Tibial nerve (tissue), 4 donors: Measurements from ENCODE around the gene METTL25B. TPM values are rescaled to one million over a fixed set of nuclear protein-coding genes. Genes with fewer than 3 reads are reported as not detected.

ENCODE experiments used
- DNase-seq, 2 donors: peaks; one replicate each; pipeline ENCODE4 v3.0.0-alpha.2; 2019; ENCODE audit warnings: low spot score in 2 of 2
- H3K27ac ChIP-seq, 4 donors: fragments of 200-600 bp; sonication (generic) in 3 of 4; one replicate each; pipeline ENCODE4 v1.5.1; 2017 to 2019; ENCODE audit warnings: mild to moderate bottlenecking in 1 of 4
- H3K27me3 ChIP-seq, 2 donors: fragments of 200-600 bp; sonication (generic) in 1 of 2; one replicate each; pipeline versions ENCODE4 v1.5.1 to v1.6.0; 2017 to 2019
- H3K36me3 ChIP-seq, 3 donors: fragments of 200-600 bp; sonication (generic); one replicate each; pipeline ENCODE4 v1.5.1; 2018 to 2019
- H3K4me1 ChIP-seq, 4 donors: fragments of 200-600 bp; sonication (generic) in 3 of 4; one replicate each; pipeline ENCODE4 v1.5.1; 2017 to 2019
- H3K4me3 ChIP-seq, 4 donors: fragments of 200-600 bp; sonication (generic) in 3 of 4; one replicate each; pipeline ENCODE4 v1.5.1; 2017 to 2019; ENCODE audit warnings: mild to moderate bottlenecking in 1 of 4, moderate library complexity in 1 of 4
- H3K9me3 ChIP-seq, 4 donors: fragments of 200-600 bp; sonication (generic) in 3 of 4; one replicate each; pipeline ENCODE4 v1.5.1; 2017 to 2019
- EP300 ChIP-seq, 2 donors: sonication (generic); formaldehyde crosslinking; IDR thresholded peaks; one replicate each; pipeline ENCODE4 v1.6.1; 2017; ENCODE audit warnings: antibody characterized with exemption in 2 of 2, mild to moderate bottlenecking in 1 of 2
- POLR2A ChIP-seq, 2 donors: fragments of 450-650 bp; IDR thresholded peaks; one replicate each; pipeline ENCODE4 v1.6.1; 2017; ENCODE audit warnings: antibody characterized with exemption in 2 of 2, mild to moderate bottlenecking in 2 of 2, moderate library complexity in 2 of 2
- WGBS, 2 donors: methylation state at CpG; one replicate each; pipeline ENCODE4 v1.1.5; 2018; 5-methylcytosine and 5-hydroxymethylcytosine counted together
- total RNA-seq, 4 donors: library from RNA; depleted of rRNA; stranded (reverse); fragments of >200 nt; gene quantifications; one replicate each; pipeline ENCODE4 v1.1.0, GENCODE V29; 2016
- TF ChIP-seq, protein P1 (sequence below), 5 experiments: fragments of 200-600 bp in 3 of 5; fragments of 450-650 bp in 2 of 5; sonication (generic) in 3 of 5; IDR thresholded peaks; one replicate each; pipeline ENCODE4 v1.5.1; 2016 to 2019; ENCODE audit warnings: antibody characterized with exemption in 5 of 5, mild to moderate bottlenecking in 3 of 5, moderate library complexity in 2 of 5

The METTL25B gene
- total RNA-seq, 4 donors from 2014 or later: 36.5 to 50.1 (median 46.0) TPM

DNA sequence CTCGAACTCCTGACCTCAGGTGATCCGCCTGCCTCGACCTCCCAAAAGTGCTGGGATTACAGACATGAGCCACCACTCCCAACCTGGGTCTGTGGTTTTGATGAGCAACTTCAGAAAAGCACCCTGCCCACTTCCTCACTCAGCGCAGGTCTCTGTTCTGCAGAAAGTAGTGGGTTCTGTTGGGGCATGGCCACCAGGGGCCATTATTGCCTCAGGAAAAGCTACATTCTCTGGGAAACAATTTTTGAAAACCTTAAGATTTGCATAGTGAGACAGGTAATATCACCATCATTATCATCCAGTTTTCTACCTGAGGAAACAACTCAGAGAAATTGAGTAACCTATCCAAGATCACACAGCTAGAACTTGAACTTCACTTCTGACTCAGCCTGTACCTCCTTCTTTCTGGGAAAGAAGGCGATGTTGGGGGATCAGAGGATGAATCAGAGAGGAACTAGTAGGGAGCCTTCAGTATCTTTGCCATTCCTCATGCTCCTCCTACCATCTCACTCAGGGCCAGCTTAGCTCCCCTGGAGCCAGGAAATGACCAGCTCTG lies 44.0 kb upstream of the METTL25B start:
- no peak overlapping the region for H3K27ac ChIP-seq
- H3K9me3 ChIP-seq: no peaks in the 10 kb centered on the region
- H3K27me3 ChIP-seq: no peaks in the 10 kb centered on the region
- H3K4me3 ChIP-seq: no peak overlapping the region
- H3K36me3 ChIP-seq: no peaks in the 10 kb centered on the region
- peaks cover 0 to 3% (median under 1%) of the 10 kb centered on the region in 4 donors for H3K4me1 ChIP-seq
- 77 to 88% methylated on average over 5 of the region's 5 CpGs for WGBS, 2 donors
- DNase-seq: no peak
- TF ChIP-seq, protein P1, sequence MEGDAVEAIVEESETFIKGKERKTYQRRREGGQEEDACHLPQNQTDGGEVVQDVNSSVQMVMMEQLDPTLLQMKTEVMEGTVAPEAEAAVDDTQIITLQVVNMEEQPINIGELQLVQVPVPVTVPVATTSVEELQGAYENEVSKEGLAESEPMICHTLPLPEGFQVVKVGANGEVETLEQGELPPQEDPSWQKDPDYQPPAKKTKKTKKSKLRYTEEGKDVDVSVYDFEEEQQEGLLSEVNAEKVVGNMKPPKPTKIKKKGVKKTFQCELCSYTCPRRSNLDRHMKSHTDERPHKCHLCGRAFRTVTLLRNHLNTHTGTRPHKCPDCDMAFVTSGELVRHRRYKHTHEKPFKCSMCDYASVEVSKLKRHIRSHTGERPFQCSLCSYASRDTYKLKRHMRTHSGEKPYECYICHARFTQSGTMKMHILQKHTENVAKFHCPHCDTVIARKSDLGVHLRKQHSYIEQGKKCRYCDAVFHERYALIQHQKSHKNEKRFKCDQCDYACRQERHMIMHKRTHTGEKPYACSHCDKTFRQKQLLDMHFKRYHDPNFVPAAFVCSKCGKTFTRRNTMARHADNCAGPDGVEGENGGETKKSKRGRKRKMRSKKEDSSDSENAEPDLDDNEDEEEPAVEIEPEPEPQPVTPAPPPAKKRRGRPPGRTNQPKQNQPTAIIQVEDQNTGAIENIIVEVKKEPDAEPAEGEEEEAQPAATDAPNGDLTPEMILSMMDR (IDR thresholded peaks at IDR 0.05): no peak
- TF ChIP-seq EP300 (IDR thresholded peaks at IDR 0.05) (no peak), POLR2A (IDR thresholded peaks at IDR 0.05) (no peak)

DNA sequence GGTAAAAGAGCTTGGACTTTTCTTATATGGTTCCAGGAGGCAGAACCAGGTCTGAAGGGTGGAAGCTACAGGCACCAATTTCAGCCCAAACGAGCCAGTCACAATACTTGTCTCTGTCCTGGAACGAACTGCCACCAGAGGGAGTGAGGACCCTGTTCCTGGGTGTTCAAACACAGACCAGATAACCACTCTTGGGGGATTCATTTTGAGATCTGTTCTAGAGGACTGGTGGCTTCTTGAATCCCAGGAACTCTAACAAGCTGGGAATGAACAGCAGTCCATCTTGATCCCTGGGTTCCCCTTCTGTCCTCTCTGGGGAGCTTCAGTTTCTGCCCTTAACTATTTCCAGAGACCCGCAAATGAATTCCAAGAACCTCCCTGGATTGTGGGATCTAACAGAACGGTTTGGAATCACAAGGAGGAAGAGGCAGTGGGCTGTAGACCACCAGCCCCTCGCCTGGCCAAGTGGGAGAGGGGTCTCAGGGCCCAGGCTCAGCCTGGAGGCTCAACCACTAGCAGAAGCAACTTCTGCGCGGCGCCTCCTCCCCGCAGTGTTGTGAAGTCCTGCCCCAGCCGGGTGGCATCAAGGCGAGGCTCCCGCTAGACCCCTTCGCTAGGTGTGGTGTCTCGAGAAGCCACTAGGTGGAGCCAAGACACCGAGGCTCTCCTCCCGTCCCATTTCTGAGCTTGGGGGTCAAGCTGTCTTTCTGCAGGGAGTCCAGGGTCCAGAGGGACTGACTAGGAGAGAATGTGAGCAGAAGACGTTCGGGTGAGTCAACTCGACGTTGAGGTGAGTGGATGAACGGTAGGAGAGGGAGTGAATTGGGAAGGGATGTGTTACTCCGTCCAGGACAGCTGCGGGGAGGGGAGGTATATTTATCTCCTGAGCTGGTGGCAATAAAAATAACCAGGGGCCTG lies 39.0 kb upstream of the METTL25B start:
- 0% methylated on average over 14 to 23 of the region's 23 CpGs for WGBS, 2 donors
- TF ChIP-seq, protein P1 (IDR thresholded peaks at IDR 0.05): peak; percentile 81 to 96 (median 91)
- TF ChIP-seq EP300 (IDR thresholded peaks at IDR 0.05): peak in 1 of 2 donors; percentile 20
- no peak for TF ChIP-seq POLR2A (IDR thresholded peaks at IDR 0.05)
- Histone ChIP-seq H3K27me3 (peaks cover 0 to 45% of the 10 kb centered on the region in 2 donors), H3K36me3 (no peaks in the 10 kb centered on the region), H3K4me1 (peaks cover 0 to 41% (median 18%) of the 10 kb centered on the region in 4 donors), H3K27ac (no peak overlapping the region), H3K4me3 (peak overlapping the region in 1 of 4 donors; percentile 22), H3K9me3 (no peaks in the 10 kb centered on the region)
- DNase-seq: peak; percentile 61 to 82

GRCh38 chr1:156689953-156690674 lies 38.2 kb upstream of the METTL25B start:
- 9 to 16% methylated on average over 10 of the region's 10 CpGs for WGBS, 2 donors
- TF ChIP-seq, protein P1 (IDR thresholded peaks at IDR 0.05): no peak
- TF ChIP-seq POLR2A (IDR thresholded peaks at IDR 0.05): no peak
- no peak for TF ChIP-seq EP300 (IDR thresholded peaks at IDR 0.05)
- H3K4me3 ChIP-seq: no peak overlapping the region
- H3K4me1 ChIP-seq: peaks cover 0 to 41% (median 18%) of the 10 kb centered on the region in 4 donors
- no peak for DNase-seq
- peaks cover 0 to 45% of the 10 kb centered on the region in 2 donors for H3K27me3 ChIP-seq
- H3K9me3 ChIP-seq: no peaks in the 10 kb centered on the region
- H3K27ac ChIP-seq: no peak overlapping the region
- H3K36me3 ChIP-seq: no peaks in the 10 kb centered on the region

DNA sequence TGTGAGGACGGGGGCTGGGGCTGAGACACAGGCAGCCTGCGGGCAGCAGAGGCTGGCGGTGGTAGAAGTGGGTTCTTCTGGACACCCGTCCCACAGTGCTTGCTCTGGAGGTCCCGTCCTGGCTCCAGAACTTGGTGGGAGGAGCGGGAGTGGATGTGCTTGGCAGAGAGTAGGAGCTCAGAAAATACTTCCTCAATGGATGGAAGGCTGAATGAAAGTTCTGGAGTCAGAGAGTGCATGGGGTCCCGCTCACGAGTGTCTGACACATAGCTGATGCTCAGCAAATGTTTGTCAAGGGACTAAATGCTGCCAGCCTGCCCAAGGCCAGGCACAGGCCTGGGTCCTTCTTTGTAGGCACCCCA lies 37.6 kb upstream of the METTL25B start:
- Histone ChIP-seq H3K36me3 (no peaks in the 10 kb centered on the region), H3K4me3 (no peak overlapping the region), H3K9me3 (no peaks in the 10 kb centered on the region), H3K4me1 (peaks cover 0 to 41% (median 18%) of the 10 kb centered on the region in 4 donors), H3K27me3 (peaks cover 0 to 45% of the 10 kb centered on the region in 2 donors), H3K27ac (no peak overlapping the region)
- WGBS, 2 donors: 47 to 49% methylated on average over 8 of the region's 8 CpGs
- no peak for DNase-seq
- TF ChIP-seq POLR2A (IDR thresholded peaks at IDR 0.05) (no peak), EP300 (IDR thresholded peaks at IDR 0.05) (no peak)
- TF ChIP-seq, protein P1 (IDR thresholded peaks at IDR 0.05): no peak
